T-helper 1 cell treated with Interleukin-12 subunit alpha and Interleukin-12 subunit beta and Interleukin-4 antibody, amounts not matched to agents 30 ng/mL and 1 ng/mL, for 36 hours (primary cell): ENCODE data around the gene GRM8. TPM values are rescaled to one million over a fixed set of nuclear protein-coding genes. Genes with fewer than 3 reads are reported as not detected.
"Not testable (repeated sequence)": the region's sequence is repeated elsewhere in the genome, so short reads cannot be mapped to it uniquely, and the experiment has no call there.

Experiments used
- intact Hi-C: fragments of 100-400 bp; cut with micrococcal nuclease; formaldehyde crosslinking; loops from one replicate; pipeline ENCODE4 v1.15.1; 2024
- total RNA-seq: library from RNA; stranded (reverse); gene quantifications from 2 replicates; pipeline ENCODE4 v1.2.3, GENCODE V29; 2022

The GRM8 gene
- total RNA-seq, 1 donor from 2014 or later: not detected

GRCh38 chr7:126685018-126685573 is 567.6 kb downstream of the GRM8 start:
- intact Hi-C loops: no loop called here

GRCh38 chr7:126682176-126682575 is 570.6 kb downstream of the GRM8 start:
- intact Hi-C loops: no loop called here

GRCh38 chr7:126668762-126669161 is 584.0 kb downstream of the GRM8 start:
- intact Hi-C loops: not testable (repeated sequence)

GRCh38 chr7:126668367-126668752 is 584.4 kb downstream of the GRM8 start:
- intact Hi-C loops: no loop called here

- intact Hi-C loops: no loop called here
These were observed 584.9 kb downstream of the GRM8 start for GRCh38 chr7:126667742-126668366.

- intact Hi-C loops: no loop called here
These were observed 589.9 kb downstream of the GRM8 start for GRCh38 chr7:126662856-126663255.

GRCh38 chr7:126659124-126659523 is 593.6 kb downstream of the GRM8 start:
- intact Hi-C loops: no loop called here

- intact Hi-C loops: no loop called here
These were observed 594.1 kb downstream of the GRM8 start for GRCh38 chr7:126658684-126659083.

- intact Hi-C loops: no loop called here
These were observed 595.0 kb downstream of the GRM8 start for GRCh38 chr7:126657599-126658358.

GRCh38 chr7:126657137-126657536 is 595.6 kb downstream of the GRM8 start:
- intact Hi-C loops: no loop called here

- intact Hi-C loops: no loop called here
These were observed 596.6 kb downstream of the GRM8 start for GRCh38 chr7:126656165-126656564.

GRCh38 chr7:126637538-126637937 is 615.2 kb downstream of the GRM8 start:
- intact Hi-C loops: no loop called here

GRCh38 chr7:126635545-126635944 is 617.2 kb downstream of the GRM8 start:
- intact Hi-C loops: no loop called here

GRCh38 chr7:126608339-126608776 is 644.4 kb downstream of the GRM8 start:
- intact Hi-C loops: no loop called here

GRCh38 chr7:126606331-126606730 is 646.4 kb downstream of the GRM8 start:
- intact Hi-C loops: no loop called here

- intact Hi-C loops: no loop called here
These were observed 647.2 kb downstream of the GRM8 start for GRCh38 chr7:126605553-126605952.

GRCh38 chr7:126605056-126605455 is 647.7 kb downstream of the GRM8 start:
- intact Hi-C loops: no loop called here

- intact Hi-C loops: no loop called here
These were observed 663.6 kb downstream of the GRM8 start for GRCh38 chr7:126589068-126589684.

- intact Hi-C loops: no loop called here
These were observed 674.4 kb downstream of the GRM8 start for GRCh38 chr7:126578338-126578737.

GRCh38 chr7:126574276-126575250 is 678.2 kb downstream of the GRM8 start:
- intact Hi-C loops: no loop called here

- intact Hi-C loops: no loop called here
These were observed 681.9 kb downstream of the GRM8 start for GRCh38 chr7:126570845-126571244.
